ENCODE results near the gene MYO1B.
A peak's percentile ranks its signal among the peaks of the same experiment; 100 is the strongest.

The MYO1B gene

GRCh38 chr2:191228333-191228732, 16.9 kb upstream of the MYO1B start:
- no peak for FAIRE-seq

GRCh38 chr2:191228861-191229260, 16.3 kb upstream of the MYO1B start:
- FAIRE-seq, result no peak

DNA sequence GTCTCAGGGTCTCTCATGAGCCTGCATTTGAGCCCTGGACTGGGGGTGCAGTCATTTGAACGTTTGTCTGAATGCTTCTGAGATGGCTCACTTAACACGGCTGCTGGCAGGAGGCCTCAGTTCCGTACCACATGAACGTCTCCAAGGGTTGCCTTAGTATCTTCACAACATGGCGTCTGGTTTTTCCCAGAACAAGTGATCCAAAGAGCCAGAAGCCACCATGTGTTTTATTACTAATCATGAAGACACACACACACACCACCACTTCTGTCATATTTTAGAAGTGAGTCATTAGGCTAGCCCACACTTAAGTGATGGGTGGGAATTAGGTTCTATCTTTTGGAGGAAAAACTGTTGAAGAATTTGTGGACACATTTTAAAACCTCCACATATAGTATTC, 15.0 kb upstream of the MYO1B start:
- FAIRE-seq, result no peak

DNA sequence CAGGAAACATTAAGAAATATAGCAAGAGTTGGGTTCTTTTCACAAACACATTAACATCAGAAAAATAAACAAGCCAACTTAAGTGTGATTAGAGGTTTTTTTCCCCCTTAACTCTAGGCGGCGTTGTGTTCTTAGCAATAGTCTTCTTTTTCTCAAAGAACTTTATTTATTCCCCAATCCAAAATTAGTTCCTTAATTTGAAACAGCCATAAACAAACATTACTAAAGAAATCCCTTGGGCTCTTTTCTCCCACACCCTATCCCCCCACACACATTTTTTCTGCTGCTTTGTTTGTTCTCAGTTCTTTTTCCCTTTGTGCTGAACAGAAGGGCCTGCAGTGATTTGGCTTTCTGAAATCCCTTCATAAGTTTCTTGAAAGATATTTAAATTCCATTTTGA, 13.2 kb upstream of the MYO1B start:
- no peak for FAIRE-seq

DNA sequence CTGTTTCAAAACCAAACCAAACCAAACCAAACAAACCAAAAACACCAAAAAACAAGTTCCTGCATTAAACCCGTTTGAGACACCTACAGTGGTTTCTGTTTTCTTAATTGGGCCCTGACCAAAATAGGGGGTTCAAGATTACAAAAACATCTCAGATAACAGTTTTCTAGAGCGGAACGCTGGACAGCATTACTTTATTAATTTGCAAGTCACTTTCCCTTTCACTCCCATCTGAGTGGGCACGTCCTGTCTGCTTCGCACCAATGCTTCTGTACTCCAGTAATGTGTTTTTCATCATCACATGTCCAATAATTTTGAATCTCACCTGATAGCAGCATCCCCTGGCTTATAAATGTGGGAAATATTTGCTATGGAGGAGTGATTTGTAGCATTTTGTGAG, 11.7 kb upstream of the MYO1B start:
- no peak for FAIRE-seq

DNA sequence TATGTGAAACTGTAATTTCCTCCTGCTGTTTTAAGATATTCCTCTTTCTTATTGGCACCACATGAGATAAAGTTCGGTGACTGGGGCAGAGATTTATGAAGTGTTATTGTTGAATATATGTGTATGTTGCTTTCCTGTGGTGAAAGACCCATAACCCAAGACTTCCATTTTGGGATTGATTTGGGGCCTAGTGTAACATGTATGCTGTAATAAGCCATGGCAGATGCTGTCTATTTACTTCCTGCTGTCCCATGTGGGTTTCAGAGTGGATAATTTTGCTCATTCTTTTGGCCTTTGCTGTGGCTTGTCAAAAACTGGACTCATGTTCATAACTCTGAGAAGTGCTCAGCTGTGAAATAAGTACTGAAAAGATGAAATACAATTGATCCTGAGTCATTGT, 10.8 kb upstream of the MYO1B start:
- FAIRE-seq, result no peak

DNA sequence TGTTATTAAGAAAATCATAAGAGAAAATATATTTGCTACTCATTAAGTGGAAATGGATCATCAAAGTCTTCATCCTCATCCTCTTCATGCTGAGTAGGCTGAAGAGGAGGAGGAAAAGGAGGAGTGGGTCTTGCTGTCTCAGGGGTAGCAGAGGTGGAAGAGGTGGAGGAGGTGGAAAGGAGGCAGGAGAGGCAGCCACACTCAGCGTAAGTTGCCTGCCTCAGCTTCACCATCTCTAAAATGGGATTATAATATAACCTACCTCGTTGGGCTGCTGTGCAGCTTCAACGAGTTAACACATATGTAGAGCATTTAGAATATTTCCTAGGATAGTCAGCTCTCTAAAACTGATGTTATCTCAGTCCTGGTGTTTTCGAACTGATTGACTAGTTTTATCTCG, 4.3 kb upstream of the MYO1B start:
- FAIRE-seq, result no peak

GRCh38 chr2:191241418-191241817, 3.8 kb upstream of the MYO1B start:
- FAIRE-seq, result no peak

DNA sequence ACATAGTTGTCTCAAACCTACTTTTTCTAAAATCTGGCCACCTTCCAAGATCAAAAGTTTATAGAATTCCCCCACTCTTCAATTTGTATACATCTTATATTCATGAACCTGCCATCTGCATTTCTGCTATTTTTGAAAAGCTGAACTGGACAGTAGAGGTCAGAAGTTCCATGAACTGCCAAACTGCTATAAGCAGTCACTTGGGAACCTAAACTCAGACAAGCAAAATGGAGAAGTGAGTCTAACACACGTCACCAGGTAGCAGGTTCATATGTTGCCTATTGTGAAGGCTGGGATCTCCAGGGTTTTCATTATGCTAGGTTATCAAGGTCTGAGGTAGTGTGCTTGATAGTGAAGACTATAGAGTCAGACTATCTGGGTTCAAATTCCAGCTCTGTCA, 2.0 kb upstream of the MYO1B start:
- FAIRE-seq, result no peak

GRCh38 chr2:191244350-191244749, 854 bp upstream of the MYO1B start:
- FAIRE-seq, result no peak

DNA sequence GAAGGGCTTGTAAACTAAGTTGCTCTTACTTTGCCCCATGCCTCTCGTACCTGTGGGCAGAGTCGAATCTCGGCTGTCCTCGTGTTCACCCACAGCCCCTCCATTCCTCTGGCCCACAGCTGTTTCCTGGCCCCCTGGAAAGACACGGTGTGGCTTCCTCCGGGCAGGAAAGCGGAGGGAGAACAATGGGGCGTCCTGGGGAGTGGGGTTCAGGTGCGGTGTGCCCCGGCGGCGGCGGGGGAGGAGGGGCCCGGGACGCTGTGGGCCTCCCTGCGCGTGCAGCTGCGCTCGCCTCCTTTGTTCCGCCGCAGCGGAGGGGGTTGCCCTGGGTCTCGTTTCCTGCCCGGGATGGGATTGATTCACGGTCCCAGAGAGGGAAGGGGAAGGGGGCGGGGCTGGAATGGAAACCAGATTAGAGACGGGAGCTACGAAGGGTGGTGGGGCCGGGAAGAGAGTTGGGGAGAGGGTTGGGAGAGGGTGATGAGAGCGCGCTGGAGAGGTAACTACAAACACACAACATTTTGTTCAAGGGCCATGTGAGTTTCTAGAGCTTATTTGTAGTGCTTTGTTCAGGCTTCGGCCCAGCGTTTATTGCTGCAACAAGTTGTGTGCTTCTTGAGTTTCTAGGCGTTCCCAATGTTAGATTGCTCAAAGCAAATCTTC, 796 bp downstream of the MYO1B start:
- no peak for FAIRE-seq

DNA sequence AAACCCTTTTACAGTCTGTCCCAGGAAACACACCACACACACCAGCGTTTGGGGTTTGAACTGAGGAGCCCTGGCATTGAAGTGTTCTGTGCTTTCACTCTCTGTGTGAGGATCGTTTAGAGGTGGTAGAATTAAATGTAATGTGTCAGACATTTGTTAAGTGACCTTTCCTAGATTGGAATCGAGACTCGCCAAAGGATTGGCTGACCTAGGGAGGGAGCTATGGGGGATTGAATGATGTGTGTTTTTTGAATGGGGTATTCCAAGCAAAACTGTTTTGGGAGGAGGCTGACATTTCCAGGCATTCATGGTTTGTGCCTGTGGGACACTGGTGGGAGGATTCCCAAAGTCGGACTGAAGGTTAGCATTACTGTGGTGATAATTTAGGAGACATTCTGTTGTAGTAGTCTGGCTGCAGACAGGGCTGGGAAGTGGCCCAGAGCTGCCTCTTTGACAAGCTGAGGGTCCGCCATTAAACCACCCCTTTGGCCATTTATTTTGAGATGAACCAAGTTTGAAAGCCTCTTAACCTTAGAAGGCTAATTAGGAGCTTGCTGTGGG, 1.7 kb downstream of the MYO1B start:
- no peak for FAIRE-seq

DNA sequence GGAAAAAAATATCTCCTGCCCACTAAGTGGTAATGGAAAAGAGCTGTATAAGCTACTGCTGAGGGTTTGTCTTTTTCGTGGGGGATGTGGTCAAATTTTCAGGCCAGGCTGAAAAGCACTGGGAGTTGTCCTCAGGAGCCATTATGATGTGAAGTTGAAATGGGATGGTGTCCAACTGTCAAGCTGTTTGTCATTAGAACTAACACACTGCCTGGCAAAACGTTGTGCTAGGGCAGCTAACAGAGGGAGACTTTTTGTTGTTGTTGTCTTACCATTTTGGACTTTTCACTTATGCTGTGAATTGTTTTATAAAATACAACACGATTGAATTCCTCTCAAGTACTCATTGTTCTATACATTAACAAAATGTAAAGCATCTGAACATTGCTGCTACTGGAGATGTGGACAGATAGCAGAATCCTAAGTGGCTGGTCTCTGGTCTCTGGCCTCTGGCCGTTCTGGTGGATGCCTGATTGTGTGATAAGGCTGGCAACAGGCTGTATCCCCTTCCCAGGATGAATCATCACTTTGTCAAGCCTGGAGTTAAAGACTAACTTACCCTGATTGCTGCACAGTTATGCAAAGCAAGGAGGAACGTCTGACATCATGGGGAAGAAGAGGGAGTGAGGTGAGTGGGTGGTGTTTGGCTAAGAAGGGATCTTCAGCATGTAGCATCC, 2.3 kb downstream of the MYO1B start:
- FAIRE-seq, result no peak

DNA sequence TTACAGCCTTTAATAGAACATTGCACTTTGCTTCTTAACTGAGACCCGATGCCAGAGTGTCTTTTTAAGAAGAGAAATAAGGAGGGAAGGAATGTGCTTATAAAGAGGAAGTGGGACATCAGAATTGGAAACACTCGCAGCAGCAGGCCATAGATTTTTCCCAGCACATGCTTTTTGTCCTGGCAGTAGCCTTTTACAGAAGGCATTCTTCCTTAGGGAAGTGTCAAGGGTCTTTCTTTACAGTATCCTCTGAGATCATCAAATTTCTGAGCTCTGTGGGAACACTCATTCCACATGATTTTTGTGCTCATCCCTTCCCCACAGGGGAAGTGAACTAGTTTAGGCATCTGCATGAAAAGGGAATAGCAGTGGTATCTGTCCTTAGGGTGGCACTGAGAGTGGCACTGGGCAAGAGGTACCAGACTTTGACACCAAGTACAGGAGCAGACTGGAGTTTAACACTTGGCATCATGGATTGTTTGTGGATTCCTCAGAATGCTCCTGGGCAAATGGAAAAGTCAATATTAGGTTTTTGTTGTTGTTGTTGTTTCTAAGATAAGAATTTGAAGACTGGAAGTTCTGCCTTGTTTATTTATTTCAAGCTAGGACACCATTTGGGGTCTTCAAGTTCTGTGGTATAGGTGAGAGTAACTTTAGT, 4.1 kb downstream of the MYO1B start:
- FAIRE-seq, result no peak

DNA sequence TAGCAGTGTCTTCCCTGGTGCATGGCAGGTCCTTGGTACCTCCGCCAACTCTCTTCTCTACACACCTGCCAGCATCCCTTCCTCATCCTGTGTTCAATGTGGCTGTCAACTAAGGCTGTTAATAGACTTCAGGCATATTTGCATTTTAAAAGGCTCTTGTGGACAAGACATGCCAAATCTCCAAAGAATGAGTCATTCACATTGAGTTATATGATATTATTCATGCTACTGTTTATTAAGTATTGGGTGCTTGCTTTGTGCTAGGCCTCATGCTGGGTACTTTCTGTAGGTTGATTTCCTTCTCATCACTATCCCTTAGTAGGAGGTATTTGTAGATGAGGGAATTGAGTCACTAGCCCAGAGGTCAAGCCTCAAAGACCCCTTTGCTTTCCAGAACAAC, 5.2 kb downstream of the MYO1B start:
- no peak for FAIRE-seq

DNA sequence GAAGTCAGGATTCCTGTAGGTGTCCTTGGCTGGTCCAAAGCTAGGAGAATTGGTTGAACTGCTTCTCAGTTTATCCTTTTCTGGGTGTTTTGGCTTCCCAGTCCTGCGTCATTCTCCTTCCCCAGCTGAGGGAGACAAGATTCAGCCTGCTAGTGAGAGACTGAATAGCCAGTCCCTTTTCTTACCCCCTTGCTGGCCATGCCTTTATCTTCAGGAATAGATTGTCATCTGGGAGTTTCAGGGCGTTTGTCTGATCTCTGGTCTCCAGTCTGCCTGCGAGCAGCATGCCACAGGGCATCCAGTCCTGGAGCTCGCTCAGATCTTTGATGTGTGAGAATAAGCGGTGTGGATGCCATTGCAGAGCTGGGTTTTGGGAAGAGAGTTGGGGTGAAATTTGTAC, 5.8 kb downstream of the MYO1B start:
- FAIRE-seq, result no peak

DNA sequence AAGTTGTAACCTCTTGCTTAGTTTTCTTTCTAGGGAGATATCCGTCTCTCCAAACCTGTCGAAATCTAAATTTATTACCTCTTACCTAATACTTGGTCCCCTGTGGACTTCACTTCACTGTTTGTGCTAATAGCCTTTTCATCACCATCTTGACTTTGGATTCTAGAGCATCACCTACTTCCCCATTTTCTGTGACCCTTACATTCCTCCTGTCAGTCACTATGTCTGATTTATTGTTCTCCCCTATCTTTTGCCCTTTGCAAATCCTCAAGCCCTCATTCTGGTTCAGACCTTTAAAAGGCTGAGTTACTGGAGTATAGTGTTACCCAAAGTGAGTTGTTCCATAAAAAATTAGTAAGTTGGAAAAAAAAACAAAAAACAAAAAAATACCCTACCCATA, 7.5 kb downstream of the MYO1B start:
- FAIRE-seq, result no peak

DNA sequence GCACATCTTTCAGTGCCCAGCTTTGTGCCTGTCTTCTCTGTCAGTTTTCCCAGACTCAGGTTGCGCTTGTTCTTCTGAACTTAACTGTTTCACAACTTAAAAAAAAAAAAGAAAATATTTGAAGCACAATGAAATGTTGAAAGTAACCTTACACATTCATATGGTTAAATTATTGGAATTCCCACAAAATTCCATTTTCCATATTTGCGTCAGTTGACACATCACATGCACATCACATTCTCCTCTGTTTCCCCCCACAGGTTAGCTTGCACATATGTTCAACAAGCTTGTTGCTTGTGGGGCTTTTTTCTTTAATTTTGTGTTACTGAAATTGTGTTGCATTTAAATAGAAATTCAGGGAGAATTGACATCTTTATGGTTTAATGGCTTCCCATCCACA, 8.3 kb downstream of the MYO1B start:
- FAIRE-seq, result no peak

DNA sequence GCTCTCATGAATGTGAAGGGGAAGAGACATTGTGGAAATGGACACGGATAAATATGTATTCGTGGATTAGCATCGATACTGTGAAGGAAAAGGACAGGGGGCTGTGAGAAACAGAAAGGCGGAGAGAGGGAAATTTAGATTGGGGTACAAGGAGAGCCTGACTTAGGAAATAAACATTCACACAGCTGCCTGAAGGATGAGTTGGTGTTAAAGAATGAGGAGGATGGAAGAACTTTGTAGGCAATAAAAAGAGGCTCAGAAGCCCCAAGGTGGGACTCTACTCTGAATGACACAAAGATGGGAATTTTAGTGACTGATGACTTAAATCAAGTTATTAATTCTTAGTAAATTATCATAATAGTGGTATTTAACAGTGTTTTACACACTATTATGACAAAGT, 10.1 kb downstream of the MYO1B start:
- no peak for FAIRE-seq

DNA sequence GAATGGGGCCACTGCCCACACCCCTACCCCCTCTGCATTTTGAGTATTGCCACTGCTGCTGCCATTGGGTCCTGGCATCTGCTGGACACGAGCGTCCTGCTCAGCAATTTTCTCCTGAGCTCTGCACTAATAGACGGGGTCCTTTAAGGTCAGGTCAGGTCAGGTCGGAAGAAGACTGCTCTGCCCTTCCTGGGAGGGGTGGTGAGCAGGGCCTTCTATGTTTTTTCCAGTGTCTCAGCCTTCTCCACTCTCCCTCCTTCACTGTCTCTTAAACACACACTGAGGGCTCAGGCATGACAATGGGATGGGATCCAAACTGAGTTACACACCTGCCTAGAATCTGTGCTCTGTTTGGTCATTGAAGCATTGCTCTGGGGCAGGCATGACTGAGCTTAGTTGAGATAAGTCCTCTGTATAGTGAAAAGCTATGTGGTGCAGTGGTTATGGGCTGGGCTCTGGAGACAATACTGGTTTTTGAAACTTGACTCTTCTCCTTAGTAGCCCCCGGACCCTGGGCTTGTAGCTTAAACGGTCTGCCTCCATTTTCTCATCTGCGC, 10.6 kb downstream of the MYO1B start:
- FAIRE-seq, result no peak

DNA sequence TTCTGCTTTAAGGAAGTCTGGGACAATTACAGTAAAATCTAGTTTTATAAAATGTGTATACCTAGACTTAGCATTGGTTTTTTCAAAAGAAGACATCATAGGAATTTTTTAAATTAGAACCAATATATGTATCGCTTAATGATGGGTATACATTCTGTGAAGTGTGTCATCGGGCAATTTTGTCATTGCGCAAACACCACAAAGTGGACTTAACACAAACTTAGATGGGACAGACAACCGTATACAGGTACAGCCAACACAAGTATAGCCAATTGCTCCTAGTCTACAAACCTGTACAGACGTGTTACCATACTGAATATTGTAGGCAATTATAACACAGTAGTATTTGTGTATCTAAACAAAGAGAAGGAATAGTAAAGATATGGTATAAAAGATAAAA, 12.7 kb downstream of the MYO1B start:
- FAIRE-seq, result no peak

DNA sequence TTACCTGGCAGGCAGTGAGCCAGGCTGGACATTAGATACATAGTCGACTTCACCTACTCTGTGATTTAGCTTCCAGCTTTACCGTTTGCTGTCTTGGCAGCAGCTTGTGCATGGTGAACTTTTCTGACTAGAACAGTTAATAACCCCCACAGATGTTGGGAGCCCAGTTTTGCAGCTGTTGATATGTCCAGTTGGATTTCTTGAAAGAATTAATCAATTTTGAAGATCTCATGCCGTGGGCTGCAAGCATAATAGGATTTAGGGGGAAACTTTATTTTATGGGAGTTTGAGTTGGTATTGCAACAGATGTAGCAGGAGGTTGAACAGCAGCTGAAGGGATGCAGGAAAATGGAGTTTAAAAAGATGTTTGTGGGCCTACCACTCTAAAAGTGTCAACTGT, 13.8 kb downstream of the MYO1B start:
- no peak for FAIRE-seq

DNA sequence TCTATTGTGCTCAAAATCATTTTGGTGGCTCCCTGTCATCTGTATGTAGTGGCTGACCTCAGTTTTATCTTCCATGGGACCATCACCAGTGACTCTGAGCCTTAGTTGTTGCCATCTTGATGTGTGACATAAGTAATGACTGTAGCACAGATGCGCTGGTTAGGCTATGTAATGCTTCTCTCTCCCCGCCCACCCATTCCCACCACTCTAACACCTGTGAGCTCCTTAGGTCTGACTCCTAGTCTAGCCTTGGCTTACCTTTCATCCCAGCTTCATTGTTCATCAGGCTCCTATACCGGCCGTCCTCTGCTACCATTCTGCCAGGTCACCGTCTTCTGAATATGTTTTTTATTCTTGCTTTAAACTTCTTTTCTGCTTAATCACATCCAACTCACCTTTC, 17.2 kb downstream of the MYO1B start:
- FAIRE-seq, result no peak

- FAIRE-seq, result peak; percentile 56
Observed at GRCh38 chr2:191263050-191263449, 17.8 kb downstream of the MYO1B start.
